Measurements from ENCODE around the gene RPS6KA5. TPM values are rescaled to one million over a fixed set of nuclear protein-coding genes. Genes with fewer than 3 reads are reported as not detected.
"Not testable (repeated sequence)": the region's sequence is repeated elsewhere in the genome, so short reads cannot be mapped to it uniquely, and the experiment has no call there.

The RPS6KA5 gene
- total and polyA plus RNA-seq, 4 donors: 3.3 to 10.7 (median 7.8) TPM

DNA sequence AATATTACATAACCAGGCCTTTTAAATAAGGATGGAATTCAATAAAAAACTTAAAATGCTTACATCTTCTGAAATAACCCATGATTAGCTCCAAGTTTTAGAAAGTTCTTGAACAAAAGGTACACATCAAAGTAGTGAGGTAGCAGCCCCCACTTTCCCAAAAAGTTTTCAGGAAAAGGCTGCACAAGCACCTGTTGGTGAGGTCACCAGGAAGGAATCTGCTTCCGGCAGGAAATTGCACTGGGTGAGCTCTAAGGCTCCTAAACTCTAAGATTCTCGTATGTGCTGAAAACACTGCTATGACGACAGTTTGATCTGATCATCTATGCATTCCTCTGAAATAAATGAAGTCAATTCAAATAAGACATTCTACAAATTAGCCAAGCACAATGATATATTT lies 210.0 kb downstream of the RPS6KA5 start:
- Histone ChIP-seq H3K27ac (ENCODE audit: low read depth, low read length) (no peak overlapping the region), H3K36me3 (ENCODE audit: control insufficient read depth, insufficient read depth, low read length) (peaks cover 1% of the 10 kb centered on the region), H3K9me3 (ENCODE audit: control insufficient read depth, insufficient read depth, low read length) (no peaks in the 10 kb centered on the region), H3K4me3 (ENCODE audit: low read depth, low read length) (no peak overlapping the region), H3K4me1 (ENCODE audit: control insufficient read depth, insufficient read depth, low read length) (peaks cover 4% of the 10 kb centered on the region), H3K27me3 (ENCODE audit: control insufficient read depth, insufficient read depth, low read length) (no peaks in the 10 kb centered on the region)
- peak in 1 of 6 donors; percentile 9 for DNase-seq (ENCODE audit: low read depth in 4 of 6, low spot score in 6 of 6)
- 57% methylated on average over 2 of the region's 3 CpGs for WGBS (ENCODE audit: insufficient coverage)

GRCh38 chr14:90849787-90850444 lies 210.5 kb downstream of the RPS6KA5 start:
- no peak for DNase-seq (ENCODE audit: low read depth in 4 of 6, low spot score in 6 of 6)
- 93% methylated on average over 3 of the region's 7 CpGs for WGBS (ENCODE audit: insufficient coverage)

DNA sequence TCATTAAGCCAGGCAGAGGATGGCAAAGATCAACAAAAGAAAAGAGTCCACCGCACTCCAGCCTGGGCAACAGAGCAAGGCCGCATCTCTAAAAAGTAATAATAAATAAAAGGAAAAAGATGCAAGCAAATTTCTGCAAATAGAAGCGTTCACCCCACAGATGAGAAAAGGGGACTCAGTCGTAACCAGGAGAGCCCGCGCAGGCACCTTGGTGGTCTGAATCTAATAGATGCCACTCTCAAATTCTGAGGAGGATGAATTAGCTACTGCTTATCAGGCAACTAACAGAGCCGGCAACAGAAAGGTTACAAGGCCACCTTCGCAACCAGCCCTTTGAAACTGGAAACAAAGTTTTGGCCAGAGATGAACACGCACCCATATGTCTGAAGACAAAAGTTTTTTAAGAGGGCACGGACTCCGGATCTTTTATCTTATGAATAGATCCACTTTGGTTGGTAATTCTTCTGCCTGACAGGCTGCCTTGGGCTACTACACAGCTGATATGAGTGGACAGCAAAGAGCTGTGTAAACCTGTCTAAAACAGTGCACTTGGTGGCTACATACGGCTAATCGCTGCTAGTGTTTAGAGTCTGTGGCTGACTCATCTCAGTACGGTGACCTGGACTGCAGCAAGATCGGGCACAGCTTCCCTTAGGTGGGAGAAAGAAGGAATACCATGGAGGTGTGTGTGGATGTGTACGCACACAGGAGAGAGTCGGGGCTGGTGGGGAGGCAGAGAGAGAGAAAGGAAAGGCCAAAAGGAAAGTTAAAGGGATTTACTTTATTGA lies 211.3 kb downstream of the RPS6KA5 start:
- Histone ChIP-seq H3K9me3 (ENCODE audit: control insufficient read depth, insufficient read depth, low read length) (no peaks in the 10 kb centered on the region), H3K27ac (ENCODE audit: low read depth, low read length) (no peak overlapping the region), H3K36me3 (ENCODE audit: control insufficient read depth, insufficient read depth, low read length) (peaks cover 2% of the 10 kb centered on the region), H3K27me3 (ENCODE audit: control insufficient read depth, insufficient read depth, low read length) (no peaks in the 10 kb centered on the region), H3K4me1 (ENCODE audit: control insufficient read depth, insufficient read depth, low read length) (peaks cover 4% of the 10 kb centered on the region), H3K4me3 (ENCODE audit: low read depth, low read length) (no peak overlapping the region)
- DNase-seq (ENCODE audit: low read depth in 4 of 6, low spot score in 6 of 6): no peak
- WGBS (ENCODE audit: insufficient coverage): 82% methylated on average over 11 of the region's 17 CpGs

More at GRCh38 chr14:90849787-90850444, 210.5 kb downstream of the RPS6KA5 start:
- H3K9me3 ChIP-seq (ENCODE audit: control insufficient read depth, insufficient read depth, low read length): no peaks in the 10 kb centered on the region
- peaks cover 2% of the 10 kb centered on the region for H3K36me3 ChIP-seq (ENCODE audit: control insufficient read depth, insufficient read depth, low read length)
- H3K27me3 ChIP-seq (ENCODE audit: control insufficient read depth, insufficient read depth, low read length): no peaks in the 10 kb centered on the region
- peaks cover 4% of the 10 kb centered on the region for H3K4me1 ChIP-seq (ENCODE audit: control insufficient read depth, insufficient read depth, low read length)
- H3K27ac ChIP-seq (ENCODE audit: low read depth, low read length): no peak overlapping the region
- no peak overlapping the region for H3K4me3 ChIP-seq (ENCODE audit: low read depth, low read length)

GRCh38 chr14:90846511-90846910 lies 213.9 kb downstream of the RPS6KA5 start:
- peaks cover 2% of the 10 kb centered on the region for H3K36me3 ChIP-seq (ENCODE audit: control insufficient read depth, insufficient read depth, low read length)
- H3K27ac ChIP-seq (ENCODE audit: low read depth, low read length): no peak overlapping the region
- no peak for DNase-seq (ENCODE audit: low read depth in 4 of 6, low spot score in 6 of 6)
- WGBS (ENCODE audit: insufficient coverage): 100% methylated on average over 1 of the region's 4 CpGs
- no peak overlapping the region for H3K4me3 ChIP-seq (ENCODE audit: low read depth, low read length)
- H3K9me3 ChIP-seq (ENCODE audit: control insufficient read depth, insufficient read depth, low read length): no peaks in the 10 kb centered on the region
- no peaks in the 10 kb centered on the region for H3K27me3 ChIP-seq (ENCODE audit: control insufficient read depth, insufficient read depth, low read length)
- peaks cover 4% of the 10 kb centered on the region for H3K4me1 ChIP-seq (ENCODE audit: control insufficient read depth, insufficient read depth, low read length)

DNA sequence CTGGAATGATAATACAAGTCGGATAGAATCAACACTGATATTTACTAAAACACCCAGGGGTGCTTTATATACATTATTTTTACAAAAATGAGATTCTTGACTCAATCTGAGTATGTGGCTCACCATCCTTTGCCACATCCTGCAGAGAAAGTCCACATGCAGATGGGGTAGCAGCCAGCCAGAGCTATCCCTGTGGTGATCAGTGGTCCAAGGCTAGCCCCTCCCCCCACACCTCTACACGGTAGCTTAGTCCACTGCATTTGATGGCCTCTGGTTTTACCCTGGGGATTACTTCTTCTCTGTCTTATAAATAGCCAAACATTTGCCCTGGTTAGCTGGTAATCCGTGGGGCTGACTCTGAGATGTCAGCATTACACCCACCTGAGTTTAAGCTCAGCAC lies 216.1 kb downstream of the RPS6KA5 start:
- H3K4me1 ChIP-seq (ENCODE audit: control insufficient read depth, insufficient read depth, low read length): peaks cover 1% of the 10 kb centered on the region

GRCh38 chr14:90842726-90843125 lies 217.7 kb downstream of the RPS6KA5 start:
- WGBS (ENCODE audit: insufficient coverage): 61% methylated on average over 5 of the region's 6 CpGs
- Histone ChIP-seq H3K9me3 (ENCODE audit: control insufficient read depth, insufficient read depth, low read length) (no peaks in the 10 kb centered on the region), H3K27me3 (ENCODE audit: control insufficient read depth, insufficient read depth, low read length) (no peaks in the 10 kb centered on the region), H3K36me3 (ENCODE audit: control insufficient read depth, insufficient read depth, low read length) (peaks cover 2% of the 10 kb centered on the region), H3K4me3 (ENCODE audit: low read depth, low read length) (no peak overlapping the region), H3K4me1 (ENCODE audit: control insufficient read depth, insufficient read depth, low read length) (peaks cover 3% of the 10 kb centered on the region), H3K27ac (ENCODE audit: low read depth, low read length) (no peak overlapping the region)
- peak in 1 of 6 donors; percentile 22 for DNase-seq (ENCODE audit: low read depth in 4 of 6, low spot score in 6 of 6)

More for the DNA sequence above, 216.1 kb downstream of the RPS6KA5 start:
- H3K9me3 ChIP-seq (ENCODE audit: control insufficient read depth, insufficient read depth, low read length): no peaks in the 10 kb centered on the region
- WGBS (ENCODE audit: insufficient coverage): 67% methylated on average over 2 of the region's 3 CpGs
- H3K36me3 ChIP-seq (ENCODE audit: control insufficient read depth, insufficient read depth, low read length): peaks cover 2% of the 10 kb centered on the region
- DNase-seq (ENCODE audit: low read depth in 4 of 6, low spot score in 6 of 6): no peak
- H3K27ac ChIP-seq (ENCODE audit: low read depth, low read length): no peak overlapping the region
- H3K27me3 ChIP-seq (ENCODE audit: control insufficient read depth, insufficient read depth, low read length): no peaks in the 10 kb centered on the region
- H3K4me3 ChIP-seq (ENCODE audit: low read depth, low read length): no peak overlapping the region

GRCh38 chr14:90840667-90841066 lies 219.8 kb downstream of the RPS6KA5 start:
- not testable (repeated sequence) for DNase-seq (ENCODE audit: low read depth in 4 of 6, low spot score in 6 of 6); H3K27ac ChIP-seq (ENCODE audit: low read depth, low read length); H3K36me3 ChIP-seq (ENCODE audit: control insufficient read depth, insufficient read depth, low read length); H3K9me3 ChIP-seq (ENCODE audit: control insufficient read depth, insufficient read depth, low read length); H3K4me3 ChIP-seq (ENCODE audit: low read depth, low read length); H3K4me1 ChIP-seq (ENCODE audit: control insufficient read depth, insufficient read depth, low read length); H3K27me3 ChIP-seq (ENCODE audit: control insufficient read depth, insufficient read depth, low read length)
- 82% methylated on average over 2 of the region's 4 CpGs for WGBS (ENCODE audit: insufficient coverage)

DNA sequence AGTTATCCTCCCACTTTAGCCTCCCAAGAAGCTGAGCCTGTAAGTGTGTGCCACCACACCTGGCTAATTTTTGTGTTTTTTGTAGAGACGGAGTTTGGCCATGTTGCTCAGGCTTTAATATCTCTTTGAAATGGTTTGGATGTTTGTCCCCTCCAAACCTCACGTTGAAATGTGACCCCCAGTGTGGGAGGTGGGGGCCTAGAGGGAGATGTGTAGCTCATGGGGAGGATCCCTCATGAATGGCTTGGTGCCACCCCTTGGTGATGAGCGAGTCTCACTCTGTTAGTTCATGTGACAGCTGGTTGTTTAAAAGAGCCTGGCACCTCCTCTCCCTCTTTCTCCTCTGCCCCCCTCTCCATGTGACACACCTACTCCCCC lies 220.6 kb downstream of the RPS6KA5 start:
- Histone ChIP-seq H3K4me3 (ENCODE audit: low read depth, low read length) (no peak overlapping the region), H3K9me3 (ENCODE audit: control insufficient read depth, insufficient read depth, low read length) (no peaks in the 10 kb centered on the region), H3K27ac (ENCODE audit: low read depth, low read length) (no peak overlapping the region), H3K4me1 (ENCODE audit: control insufficient read depth, insufficient read depth, low read length) (peaks cover 3% of the 10 kb centered on the region), H3K36me3 (ENCODE audit: control insufficient read depth, insufficient read depth, low read length) (no peaks in the 10 kb centered on the region), H3K27me3 (ENCODE audit: control insufficient read depth, insufficient read depth, low read length) (no peaks in the 10 kb centered on the region)
- DNase-seq (ENCODE audit: low read depth in 4 of 6, low spot score in 6 of 6): no peak
- WGBS (ENCODE audit: insufficient coverage): no CpG with 5 or more reads among the region's 3 CpGs

DNA sequence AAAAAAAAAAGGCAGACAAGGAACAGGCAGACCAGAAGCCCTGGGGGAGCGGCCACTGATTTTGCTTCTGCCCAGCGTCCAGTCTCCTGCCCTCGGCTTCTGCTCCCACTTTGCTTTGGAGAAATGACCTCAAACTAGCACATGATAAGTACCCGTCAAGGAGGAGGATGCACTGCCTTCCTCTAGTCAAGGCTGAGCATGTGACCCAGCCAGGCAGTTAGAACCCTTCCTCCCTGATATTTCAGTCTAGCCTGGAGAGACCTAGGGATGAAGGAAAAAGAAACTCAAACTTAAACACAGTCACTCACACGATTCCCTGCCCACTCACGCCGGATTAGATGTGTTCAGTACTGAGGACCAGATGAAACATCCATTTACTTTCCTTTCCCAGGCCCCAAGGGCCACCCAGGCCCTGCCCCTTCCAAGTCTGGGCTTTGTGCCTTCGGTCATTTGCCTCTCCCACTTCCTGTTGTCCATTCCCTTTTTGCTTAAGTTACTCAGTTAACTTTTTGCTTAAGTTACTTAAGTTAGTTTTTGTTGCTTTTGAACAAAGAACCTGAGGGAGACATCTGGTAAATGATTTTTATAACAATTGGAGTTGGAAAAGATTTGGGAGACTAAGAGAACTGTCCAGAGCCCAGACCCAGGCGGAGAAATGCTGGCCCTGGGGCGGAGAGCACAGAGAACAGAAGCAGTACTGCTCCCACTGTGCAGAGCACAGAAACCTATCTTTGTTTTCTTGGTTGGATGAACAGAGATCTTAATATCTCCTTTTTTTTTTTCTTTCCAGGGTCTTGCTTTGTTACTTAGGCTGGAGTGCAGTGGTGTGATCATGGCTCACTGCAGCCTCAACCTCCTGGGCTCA lies 221.2 kb downstream of the RPS6KA5 start:
- DNase-seq (ENCODE audit: low read depth in 4 of 6, low spot score in 6 of 6): peak in 1 of 6 donors; percentile 14
- Histone ChIP-seq H3K4me1 (ENCODE audit: control insufficient read depth, insufficient read depth, low read length) (peaks cover 3% of the 10 kb centered on the region), H3K36me3 (ENCODE audit: control insufficient read depth, insufficient read depth, low read length) (no peaks in the 10 kb centered on the region), H3K9me3 (ENCODE audit: control insufficient read depth, insufficient read depth, low read length) (no peaks in the 10 kb centered on the region), H3K27ac (ENCODE audit: low read depth, low read length) (no peak overlapping the region), H3K27me3 (ENCODE audit: control insufficient read depth, insufficient read depth, low read length) (no peaks in the 10 kb centered on the region), H3K4me3 (ENCODE audit: low read depth, low read length) (no peak overlapping the region)
- WGBS (ENCODE audit: insufficient coverage): 69% methylated on average over 5 of the region's 10 CpGs

Measured in spinal cord (tissue), 10 donors.